ENCODE measurements around the gene MYO1A. TPM values are rescaled to one million over a fixed set of nuclear protein-coding genes. Genes with fewer than 3 reads are reported as not detected.

MYO1A gene
- total and polyA plus RNA-seq, 10 of the 15 experiments (the other 5 are each of a cell fraction or from before 2014, with no cell fraction given): 0.01 to 0.34 (median 0.15) TPM; not detected in 2

GRCh38 chr12:57093415-57094207, 43.7 kb upstream of the MYO1A start:
- Histone ChIP-seq H3K9me3 (replicated peaks; ENCODE audit: control insufficient read depth, insufficient read depth, low read length) (no peaks in the 10 kb centered on the region), H3K9ac (ENCODE audit: control insufficient read depth, insufficient read depth, low read length) (peak overlapping the region; percentile 68), H4K20me1 (ENCODE audit: control insufficient read depth, insufficient read depth) (no peaks in the 10 kb centered on the region), H3K36me3 (ENCODE audit: control insufficient read depth in 2 of 2, insufficient read depth in 2 of 2, low read length in 1 of 2) (peaks cover 17 to 21% of the 10 kb centered on the region in 2 experiments), H3K27ac (ENCODE audit: control insufficient read depth, insufficient read depth) (peak overlapping the region; percentile 84), H3K79me2 (ENCODE audit: control insufficient read depth, insufficient read depth, low read length) (peaks cover 34% of the 10 kb centered on the region), H3K27me3 (replicated peaks in 1 of 2; ENCODE audit: control insufficient read depth in 2 of 2, insufficient read depth in 2 of 2, low read length in 1 of 2) (no peaks in the 10 kb centered on the region), H3K4me2 (ENCODE audit: control insufficient read depth, insufficient read depth) (peak overlapping the region; percentile 97), H3K4me3 (peak overlapping the region; percentile 75), H2AFZ (ENCODE audit: control insufficient read depth, low read depth, low read length) (no peak overlapping the region), H3K4me1 (ENCODE audit: control insufficient read depth, insufficient read depth, low read length) (peaks cover 36% of the 10 kb centered on the region)
- in situ Hi-C loops (cut with MboI): no loop called here
- peak; percentile 75 for ATAC-seq
- intact Hi-C loops (cut with micrococcal nuclease; ENCODE audit: unreplicated experiment): loop anchor here (1.0 kb wide), 2 partner anchors 18 to 24 kb away; partner anchors contain the start of gene STAT6
- 17% methylated on average over 17 of the region's 24 CpGs for WGBS (ENCODE audit: insufficient coverage, insufficient replicate concordance, low lambda C conversion rate, missing lambda C conversion rate)
- no TSS peak for BruUV-seq (replicated peaks)
- ChIA-PET POLR2A (interaction anchor here (0.6 to 7.6 kb wide), 6 partner anchors 14 to 340 kb away, joined by 3 to 74 read pairs (median 20); partner anchors contain the start of genes NEMP1 and STAT6), CTCF (interaction anchor here (0.6 to 9.0 kb wide), 23 partner anchors 13 to 365 kb away, joined by 3 to 205 read pairs (median 4); partner anchors contain the start of genes LRP1, NEMP1 and STAT6), SMC1A (ENCODE audit: uncharacterized antibody, unreplicated experiment) (interaction anchor here (0.7 to 10.4 kb wide), 9 partner anchors 9 to 86 kb away, joined by 3 to 169 read pairs (median 6); partner anchors contain the start of genes NEMP1, STAT6 and TAC3), RAD21 (ENCODE audit: unreplicated experiment) (interaction anchor here (0.7 to 8.8 kb wide), 13 partner anchors 10 to 386 kb away, joined by 3 to 199 read pairs (median 5); partner anchors contain the start of genes ARHGAP9, NEMP1, SHMT2 and STAT6)
- DNase-seq (ENCODE audit: low read depth, low spot score): no peak
- FAIRE-seq: peak; percentile 93
- TF ChIP-seq RAD21 (IDR thresholded peaks at IDR 0.05; ENCODE audit: insufficient read depth, low read depth, low read length) (peak; percentile 57), SIX5 (IDR thresholded peaks at IDR 0.05; ENCODE audit: low read depth, low read length, severe bottlenecking) (no peak), ZNF622 (IDR thresholded peaks at IDR 0.05) (no peak), MTA2 (IDR thresholded peaks at IDR 0.05; ENCODE audit: low read depth) (no peak), EP300 (IDR thresholded peaks at IDR 0.05; ENCODE audit: borderline replicate concordance in 1 of 2, control insufficient read depth in 1 of 2, low read depth in 2 of 2, low read length in 2 of 2) (no peak), ZNF274 (IDR thresholded peaks at IDR 0.05; ENCODE audit: insufficient read depth, insufficient read length) (no peak), FOS (IDR thresholded peaks at IDR 0.05; ENCODE audit: borderline replicate concordance, extremely low read depth, insufficient read length) (no peak), ZNF24 (IDR thresholded peaks at IDR 0.05) (no peak), NR2C2 (IDR thresholded peaks at IDR 0.05; ENCODE audit: borderline replicate concordance, control insufficient read depth, insufficient read length, low read depth) (no peak), ZZZ3 (IDR thresholded peaks at IDR 0.05; ENCODE audit: control insufficient read depth, insufficient read length, low read depth) (no peak), RAD51 (IDR thresholded peaks at IDR 0.05) (no peak), LARP7 (IDR thresholded peaks at IDR 0.05) (peak; percentile 77; the same call in 1 of the 2 replicates), RFX5 (IDR thresholded peaks at IDR 0.05; ENCODE audit: low read depth, low read length) (no peak), PBX3 (IDR thresholded peaks at IDR 0.05; ENCODE audit: insufficient replicate concordance, low read depth, low read length) (peak; percentile 49), POU2F2 (IDR thresholded peaks at IDR 0.05; ENCODE audit: borderline replicate concordance, low read depth, low read length) (peak; percentile 36; the same call in 1 of the 3 replicates), DPF2 (IDR thresholded peaks at IDR 0.05) (peak; percentile 55; the same call in 1 of the 2 replicates), MEF2A (IDR thresholded peaks at IDR 0.05; ENCODE audit: insufficient read depth, low read depth, low read length) (peak; percentile 64), RELB (IDR thresholded peaks at IDR 0.05; ENCODE audit: low read depth) (peak; percentile 36; the same call in 1 of the 2 replicates), SPI1 (IDR thresholded peaks at IDR 0.05; ENCODE audit: borderline replicate concordance, insufficient read depth, low read depth, low read length) (peak; percentile 57; the same call in 1 of the 2 replicates), JUNB (IDR thresholded peaks at IDR 0.05) (no peak), IKZF2 (IDR thresholded peaks at IDR 0.05) (peak; percentile 42 to 47; a peak in 2 of 4 replicates)

Measured in GM12878 (cell line).